Astrocyte (in vitro differentiated cells and primary cell): Measurements from ENCODE around the gene ATP13A4.

ENCODE experiments used
- CTCF ChIP-seq: IDR thresholded peaks from 2 replicates; pipeline ENCODE4 v1.5.1; 2011; ENCODE audit warnings: low read depth, mild to moderate bottlenecking, inconsistent platforms, low read length, moderate library complexity; ENCODE audit not compliant: insufficient read depth
- EZH2 ChIP-seq: IDR thresholded peaks from 2 replicates; pipeline ENCODE4 v1.6.1; 2012; ENCODE audit warnings: mild to moderate bottlenecking, low read length, inconsistent platforms; ENCODE audit not compliant: insufficient read depth

- TF ChIP-seq CTCF (no peak), EZH2 (no peak)
Measured at GRCh38 chr3:193474446-193474845, 80.2 kb downstream of the ATP13A4 start.
